ENCODE data around the gene C11orf54.
"Not testable (repeated sequence)": the region's sequence is repeated elsewhere in the genome, so short reads cannot be mapped to it uniquely, and the experiment has no call there.

C11orf54 gene

DNA sequence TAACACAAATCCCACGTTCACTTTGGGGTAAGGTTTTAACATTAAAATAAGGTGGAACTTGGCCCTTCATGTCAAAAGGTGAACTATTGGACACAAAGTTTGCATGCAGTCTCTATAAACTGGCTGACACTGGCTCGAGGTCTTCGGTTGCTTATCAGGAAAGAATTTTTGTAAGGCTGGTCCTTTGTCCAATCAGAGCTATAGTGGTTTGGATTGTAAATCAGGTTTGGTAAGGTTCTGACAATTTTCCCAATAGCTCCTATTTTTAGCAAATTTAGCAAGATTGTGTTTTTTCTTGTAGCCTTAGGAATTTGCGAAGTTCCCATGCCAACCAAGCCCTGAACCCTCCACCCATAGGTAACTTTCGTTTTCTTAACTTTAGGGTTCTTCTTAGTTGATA, 25.0 kb downstream of the C11orf54 start:
- no peak for DNase-seq (ENCODE audit: low read depth)

DNA sequence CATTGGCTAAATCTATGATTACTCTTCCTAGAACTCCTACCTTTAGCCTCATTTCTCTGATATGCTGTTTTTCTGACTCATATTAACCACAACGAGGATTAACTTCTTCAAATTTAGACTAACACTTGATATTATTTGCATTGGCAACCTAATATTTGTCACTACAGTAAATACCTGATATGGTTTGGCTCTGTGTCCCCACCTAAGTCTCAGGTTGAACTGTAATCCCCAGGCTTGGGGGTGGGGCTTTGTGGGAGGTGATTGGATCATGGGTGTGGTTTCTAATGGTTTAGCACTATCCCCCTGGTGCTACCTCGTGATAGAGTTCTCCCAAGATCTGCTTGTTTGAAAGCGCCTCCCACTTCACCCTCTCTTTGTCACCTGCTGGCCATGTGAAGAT, 25.5 kb downstream of the C11orf54 start:
- DNase-seq (ENCODE audit: low read depth), result no peak

DNA sequence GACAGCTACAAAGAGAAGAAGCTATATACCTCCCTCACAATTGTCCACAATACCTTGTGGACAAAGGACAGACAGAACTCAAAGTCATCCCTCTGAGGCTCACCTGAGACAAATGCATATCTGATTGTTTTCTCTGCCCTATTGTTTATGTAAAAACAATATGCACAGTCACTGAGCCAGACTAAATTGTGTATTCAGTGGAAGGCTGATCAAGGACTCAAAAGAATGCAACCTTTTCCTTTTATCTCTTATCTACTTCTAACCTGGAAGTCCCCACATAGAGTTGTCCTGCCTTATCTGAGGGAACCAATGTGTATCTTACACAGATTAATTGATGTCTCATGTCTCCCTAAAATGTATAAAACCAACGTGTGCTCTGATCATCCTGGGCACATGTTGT, 28.7 kb downstream of the C11orf54 start:
- DNase-seq (ENCODE audit: low read depth), result no peak

GRCh38 chr11:93772123-93772522, 30.7 kb downstream of the C11orf54 start:
- no peak for DNase-seq (ENCODE audit: low read depth)

GRCh38 chr11:93773045-93773477, 31.6 kb downstream of the C11orf54 start:
- no peak for DNase-seq (ENCODE audit: low read depth)

- no peak for DNase-seq (ENCODE audit: low read depth)
These were observed 32.2 kb downstream of the C11orf54 start for GRCh38 chr11:93773601-93774200.

GRCh38 chr11:93774560-93774959, 33.1 kb downstream of the C11orf54 start:
- not testable (repeated sequence) for DNase-seq (ENCODE audit: low read depth)

- peak; percentile 45 for DNase-seq (ENCODE audit: low read depth)
These were observed 33.8 kb downstream of the C11orf54 start for GRCh38 chr11:93775289-93775688.

DNA sequence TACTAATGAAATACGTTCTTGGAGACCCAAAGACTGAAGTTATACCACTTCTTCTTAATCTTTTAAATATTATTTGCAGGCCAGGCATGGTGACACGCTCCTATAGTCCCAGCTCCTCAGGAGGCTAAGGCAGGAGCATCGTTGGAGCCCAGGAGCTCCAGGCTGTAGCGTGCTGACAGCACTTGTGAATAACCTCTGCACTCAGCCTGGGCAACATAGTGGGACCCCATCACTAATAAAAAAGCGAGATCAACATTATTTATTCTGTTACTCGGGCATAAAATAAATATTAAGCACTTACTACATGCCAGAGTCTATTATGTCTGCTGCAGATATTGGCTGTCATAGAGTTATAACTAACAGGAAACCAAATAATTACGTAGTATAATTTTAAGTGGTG, 41.9 kb downstream of the C11orf54 start:
- peak; percentile 2 for DNase-seq (ENCODE audit: low read depth)

GRCh38 chr11:93783765-93784144, 42.3 kb downstream of the C11orf54 start:
- no peak for DNase-seq (ENCODE audit: low read depth)

GRCh38 chr11:93784145-93784934, 42.9 kb downstream of the C11orf54 start, which contains the start of gene MED17:
TSS of gene MED17 (plus strand) at chr11:93784282. CDS start at chr11:93784514, 232 bp downstream.
- DNase-seq (ENCODE audit: low read depth), result peak; percentile 96

- peak; percentile 33 for DNase-seq (ENCODE audit: low read depth)
These were observed 43.5 kb downstream of the C11orf54 start for GRCh38 chr11:93784935-93785360.

GRCh38 chr11:93791493-93791892, 50.0 kb downstream of the C11orf54 start:
- no peak for DNase-seq (ENCODE audit: low read depth)

- DNase-seq (ENCODE audit: low read depth), result no peak
These were observed 55.2 kb downstream of the C11orf54 start for GRCh38 chr11:93796441-93797231.

DNA sequence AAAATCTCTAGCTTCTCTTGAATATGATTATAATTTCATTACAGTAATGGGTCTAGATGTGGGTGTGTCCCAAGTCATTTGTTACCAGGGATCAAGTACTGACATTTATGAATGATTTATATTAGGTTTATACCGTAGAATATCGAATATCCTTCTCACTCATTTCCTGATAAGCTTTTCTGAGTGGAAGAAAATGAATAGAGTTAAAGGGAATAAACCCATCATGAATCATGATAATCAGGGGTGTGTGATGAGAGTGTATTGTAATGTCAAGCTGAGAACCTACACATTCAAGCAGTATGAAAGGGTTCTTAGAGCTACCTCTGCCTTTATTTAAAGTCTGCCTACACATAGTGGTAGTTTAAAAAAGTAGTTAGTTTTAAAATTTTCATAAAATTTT, 59.9 kb downstream of the C11orf54 start:
- DNase-seq (ENCODE audit: low read depth), result no peak

- DNase-seq (ENCODE audit: low read depth), result no peak
These were observed 63.4 kb downstream of the C11orf54 start for GRCh38 chr11:93804879-93805278.

DNA sequence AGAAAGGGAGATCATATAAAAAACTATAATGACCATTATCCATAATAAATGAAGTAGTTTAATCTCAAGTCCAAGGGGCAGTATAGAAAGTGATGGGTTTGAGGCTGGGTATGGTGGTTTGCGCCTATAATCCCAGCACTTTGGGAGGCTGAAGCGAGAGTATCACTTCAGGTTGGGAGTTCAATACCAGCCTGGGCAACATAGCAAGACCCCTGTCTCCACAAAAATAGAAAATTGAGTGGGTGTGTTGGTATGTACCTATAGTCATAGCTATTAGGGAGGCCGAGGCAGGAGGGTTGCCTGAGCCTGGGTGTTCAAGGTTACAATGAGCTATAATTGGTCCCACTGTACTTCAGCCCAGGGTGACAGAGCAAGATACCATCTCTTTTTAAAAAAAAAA, 66.5 kb downstream of the C11orf54 start:
- no peak for DNase-seq (ENCODE audit: low read depth)

- DNase-seq (ENCODE audit: low read depth), result no peak
These were observed 72.5 kb downstream of the C11orf54 start for GRCh38 chr11:93813974-93814373.
